Esophagus squamous epithelium (tissue), 5 donors: ENCODE results near the gene DDIAS. TPM values are rescaled to one million over a fixed set of nuclear protein-coding genes. Genes with fewer than 3 reads are reported as not detected.

Experiments used
- DNase-seq: peaks from one replicate; lab custom pipeline; 2025; lab: John Stamatoyannopoulos, UW
- H3K27ac ChIP-seq, 4 donors: fragments of 200-600 bp; sonication (generic); one replicate each; pipeline ENCODE4 v1.5.1; 2016 to 2019; ENCODE audit warnings: mild to moderate bottlenecking in 1 of 4
- H3K27me3 ChIP-seq, 4 donors: fragments of 200-600 bp; sonication (generic); 1 replicate in 3 of 4; 2 replicates in 1 of 4; pipeline versions ENCODE4 v1.5.1 to v1.6.0; 2017 to 2021; ENCODE audit warnings: antibody characterized with exemption in 1 of 4
- H3K36me3 ChIP-seq, 3 donors: fragments of 200-600 bp; sonication (generic); one replicate each; pipeline ENCODE4 v1.5.1; 2016 to 2019
- H3K4me1 ChIP-seq, 3 donors: fragments of 200-600 bp; sonication (generic); one replicate each; pipeline ENCODE4 v1.5.1; 2017 to 2019
- H3K4me3 ChIP-seq, 4 donors: fragments of 200-600 bp; sonication (generic); 1 replicate in 3 of 4; 2 replicates in 1 of 4; pipeline ENCODE4 v1.5.1; 2016 to 2019; ENCODE audit warnings: mild to moderate bottlenecking in 2 of 4, moderate library complexity in 1 of 4
- H3K9me3 ChIP-seq, 3 donors: fragments of 200-600 bp; sonication (generic); one replicate each; pipeline ENCODE4 v1.5.1; 2016 to 2019
- POLR2A ChIP-seq, 4 donors: fragments of 450-650 bp; IDR thresholded peaks; one replicate each; pipeline ENCODE4 v1.6.1; 2017; ENCODE audit warnings: antibody characterized with exemption in 4 of 4, mild to moderate bottlenecking in 4 of 4, moderate library complexity in 3 of 4
- WGBS, 2 donors: methylation state at CpG; one replicate each; pipeline ENCODE4 v1.1.5; 2018; 5-methylcytosine and 5-hydroxymethylcytosine counted together
- intact Hi-C: fragments of 100-400 bp; cut with DNase I; formaldehyde crosslinking; loops from one replicate; pipeline ENCODE4 v1.15.0; 2022
- total RNA-seq, 4 donors: library from RNA; depleted of rRNA; stranded (reverse); fragments of >200 nt; gene quantifications; one replicate each; pipeline ENCODE4 v1.1.0, GENCODE V29; 2016
- TF ChIP-seq, protein P1 (sequence below), 6 experiments: fragments of 450-650 bp in 4 of 6; fragments of 200-600 bp in 2 of 6; sonication (generic) in 2 of 6; IDR thresholded peaks; one replicate each; pipeline ENCODE4 v1.5.1; 2016 to 2019; ENCODE audit warnings: antibody characterized with exemption in 6 of 6, mild to moderate bottlenecking in 4 of 6, moderate library complexity in 4 of 6
- donor health status: DM: yes; HTN: yes; CAD: no.

DDIAS gene
- total RNA-seq, 4 donors from 2014 or later, result 2.8 to 10.9 (median 5.1) TPM

DNA sequence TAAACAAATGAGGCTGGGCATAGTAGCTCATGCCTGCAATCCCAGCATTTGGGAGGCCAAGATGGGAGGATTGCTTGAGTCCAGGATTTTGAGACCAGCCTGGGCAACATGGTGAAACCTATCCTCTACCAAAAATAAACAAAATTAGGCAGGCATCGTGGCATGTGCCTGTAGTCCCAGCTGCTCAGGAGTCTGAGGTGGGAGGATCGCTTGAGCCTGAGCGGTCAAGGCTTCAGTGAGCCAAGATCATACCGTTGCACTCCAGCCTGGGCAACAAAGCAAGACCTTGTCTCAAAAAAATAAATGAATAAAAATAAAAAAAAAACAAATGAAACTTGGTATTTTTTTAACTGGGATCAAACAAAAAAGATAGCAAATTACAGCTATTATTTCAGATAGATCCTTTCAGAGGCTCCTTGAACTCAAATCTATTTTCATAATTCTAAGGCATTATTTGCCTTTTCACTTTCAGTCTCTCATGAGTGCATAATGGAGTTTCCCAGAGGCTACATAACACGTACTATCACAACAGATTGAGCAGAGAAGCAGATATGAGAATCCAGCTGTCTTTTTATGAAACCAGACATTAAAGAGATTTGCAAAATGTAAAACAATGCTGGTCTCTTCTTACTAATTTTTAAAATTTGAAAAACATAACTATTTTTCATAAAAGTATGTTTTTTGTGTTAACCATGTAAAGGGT lies 23.1 kb downstream of the DDIAS start:
- Histone ChIP-seq H3K27me3 (no peaks in the 10 kb centered on the region), H3K4me3 (no peak overlapping the region), H3K27ac (no peak overlapping the region), H3K9me3 (no peaks in the 10 kb centered on the region), H3K4me1 (peaks cover 0 to 10% (median 0%) of the 10 kb centered on the region in 3 donors), H3K36me3 (no peaks in the 10 kb centered on the region)
- TF ChIP-seq, protein P1, sequence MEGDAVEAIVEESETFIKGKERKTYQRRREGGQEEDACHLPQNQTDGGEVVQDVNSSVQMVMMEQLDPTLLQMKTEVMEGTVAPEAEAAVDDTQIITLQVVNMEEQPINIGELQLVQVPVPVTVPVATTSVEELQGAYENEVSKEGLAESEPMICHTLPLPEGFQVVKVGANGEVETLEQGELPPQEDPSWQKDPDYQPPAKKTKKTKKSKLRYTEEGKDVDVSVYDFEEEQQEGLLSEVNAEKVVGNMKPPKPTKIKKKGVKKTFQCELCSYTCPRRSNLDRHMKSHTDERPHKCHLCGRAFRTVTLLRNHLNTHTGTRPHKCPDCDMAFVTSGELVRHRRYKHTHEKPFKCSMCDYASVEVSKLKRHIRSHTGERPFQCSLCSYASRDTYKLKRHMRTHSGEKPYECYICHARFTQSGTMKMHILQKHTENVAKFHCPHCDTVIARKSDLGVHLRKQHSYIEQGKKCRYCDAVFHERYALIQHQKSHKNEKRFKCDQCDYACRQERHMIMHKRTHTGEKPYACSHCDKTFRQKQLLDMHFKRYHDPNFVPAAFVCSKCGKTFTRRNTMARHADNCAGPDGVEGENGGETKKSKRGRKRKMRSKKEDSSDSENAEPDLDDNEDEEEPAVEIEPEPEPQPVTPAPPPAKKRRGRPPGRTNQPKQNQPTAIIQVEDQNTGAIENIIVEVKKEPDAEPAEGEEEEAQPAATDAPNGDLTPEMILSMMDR (IDR thresholded peaks at IDR 0.05), result no peak
- TF ChIP-seq POLR2A (IDR thresholded peaks at IDR 0.05), result no peak
- DNase-seq, result no peak
- intact Hi-C loops, result no loop called here
- WGBS, 2 donors, result 75 to 91% methylated on average over 5 of the region's 5 CpGs

DNA sequence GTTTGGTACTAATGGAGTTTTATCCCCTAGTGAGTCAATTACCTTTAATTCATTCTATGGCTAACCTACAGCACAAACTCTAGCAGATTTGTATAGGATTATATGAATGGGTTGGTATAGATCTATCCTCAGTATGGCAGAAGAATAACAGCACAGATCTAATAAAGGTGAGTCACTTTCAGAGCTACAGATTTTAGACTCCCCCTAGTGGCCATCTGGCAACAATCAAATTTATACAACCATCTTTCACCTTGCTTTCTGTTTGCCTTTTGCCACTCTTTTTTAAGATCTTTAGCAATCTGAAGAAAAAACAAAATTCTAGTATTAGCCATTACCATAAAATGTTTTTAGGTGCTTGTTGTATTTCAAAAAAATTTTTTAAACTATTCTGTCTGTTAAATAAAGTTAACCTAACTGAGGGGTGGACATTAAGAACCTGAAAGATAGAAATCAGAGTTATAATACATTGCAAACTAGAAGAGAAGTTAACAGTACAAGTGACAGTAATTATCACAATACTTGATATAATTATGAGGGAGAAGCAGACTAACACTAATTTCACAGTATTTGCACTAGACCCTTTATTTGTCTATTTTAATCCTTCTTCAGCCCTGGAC lies 25.8 kb downstream of the DDIAS start:
- Histone ChIP-seq H3K4me1 (no peaks in the 10 kb centered on the region), H3K4me3 (no peak overlapping the region), H3K9me3 (no peaks in the 10 kb centered on the region), H3K36me3 (no peaks in the 10 kb centered on the region), H3K27me3 (no peaks in the 10 kb centered on the region), H3K27ac (no peak overlapping the region)
- DNase-seq, result no peak
- TF ChIP-seq, protein P1 (IDR thresholded peaks at IDR 0.05), result peak; percentile 69 to 85 (median 77)
- TF ChIP-seq POLR2A (IDR thresholded peaks at IDR 0.05), result no peak
- intact Hi-C loops, result no loop called here

DNA sequence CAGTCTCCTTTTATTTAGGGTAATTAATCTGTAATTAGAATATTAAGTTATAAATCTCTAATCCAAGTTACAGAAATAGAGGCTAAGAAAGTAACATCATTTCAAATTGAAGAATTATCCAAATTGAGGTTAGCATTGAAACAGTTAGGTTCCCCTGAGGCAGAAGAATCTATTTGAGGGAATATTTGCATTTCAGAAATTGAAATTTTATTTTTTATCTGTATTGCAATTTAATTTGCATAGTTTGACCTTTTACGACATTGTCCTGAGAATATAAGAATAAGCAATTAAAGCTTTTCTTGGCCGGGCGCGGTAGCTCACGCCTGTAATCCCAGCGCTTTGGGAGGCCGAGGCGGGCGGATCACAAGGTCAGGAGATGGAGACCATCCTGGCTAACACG lies 27.6 kb downstream of the DDIAS start:
- no peak for DNase-seq
- TF ChIP-seq, protein P1 (IDR thresholded peaks at IDR 0.05), result no peak
- TF ChIP-seq POLR2A (IDR thresholded peaks at IDR 0.05), result no peak
- Histone ChIP-seq H3K4me1 (no peaks in the 10 kb centered on the region), H3K36me3 (no peaks in the 10 kb centered on the region), H3K27me3 (no peaks in the 10 kb centered on the region), H3K9me3 (no peaks in the 10 kb centered on the region), H3K27ac (no peak overlapping the region), H3K4me3 (no peak overlapping the region)
- 91 to 98% methylated on average over 9 to 10 of the region's 10 CpGs for WGBS, 2 donors
- intact Hi-C loops, result no loop called here

DNA sequence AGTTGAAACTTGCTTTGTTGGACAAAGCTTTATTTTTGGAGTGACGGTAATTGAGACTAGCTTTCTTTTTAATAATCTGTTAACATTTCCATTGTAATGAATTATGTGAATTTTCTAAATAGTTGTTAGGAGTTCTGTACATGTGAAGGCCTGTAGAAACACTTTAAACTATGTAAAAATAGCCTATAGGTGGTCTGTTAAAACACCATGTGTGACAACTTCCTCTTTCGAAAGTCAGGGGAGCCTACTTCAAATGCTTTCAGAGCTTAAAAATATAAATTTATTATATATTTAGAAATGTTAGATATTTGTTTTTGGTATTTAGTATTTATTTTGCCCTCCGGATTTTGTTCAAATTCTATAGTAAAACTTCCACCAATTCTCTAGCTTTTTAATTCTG lies 28.7 kb downstream of the DDIAS start:
- H3K27me3 ChIP-seq, result no peaks in the 10 kb centered on the region
- intact Hi-C loops, result no loop called here
- H3K27ac ChIP-seq, result no peak overlapping the region
- DNase-seq, result no peak
- TF ChIP-seq, protein P1 (IDR thresholded peaks at IDR 0.05), result no peak
- TF ChIP-seq POLR2A (IDR thresholded peaks at IDR 0.05), result no peak
- H3K4me1 ChIP-seq, result no peaks in the 10 kb centered on the region
- no peaks in the 10 kb centered on the region for H3K36me3 ChIP-seq
- no peaks in the 10 kb centered on the region for H3K9me3 ChIP-seq
- WGBS, 2 donors, result 74 to 87% methylated on average over 3 of the region's 3 CpGs
- H3K4me3 ChIP-seq, result no peak overlapping the region

DNA sequence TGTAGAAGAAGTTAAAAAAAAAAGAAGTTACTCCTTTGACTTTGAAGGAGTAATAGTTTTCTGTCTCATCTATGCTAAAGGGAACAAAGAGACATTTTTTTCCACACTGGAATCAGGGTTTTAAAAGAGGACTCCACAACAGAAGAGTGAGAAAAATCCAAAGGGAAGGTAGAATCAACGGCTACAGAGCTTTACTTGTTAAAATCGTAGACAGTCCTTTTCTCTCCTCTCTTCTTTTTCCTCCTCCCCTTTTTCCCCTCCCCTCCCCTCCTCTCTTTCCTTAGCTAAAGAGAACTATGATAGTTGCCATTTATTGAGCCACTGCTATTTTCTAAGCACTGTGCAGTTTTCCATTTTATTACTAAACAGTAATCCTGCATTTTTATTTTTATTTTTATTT lies 29.2 kb downstream of the DDIAS start:
- Histone ChIP-seq H3K9me3 (no peaks in the 10 kb centered on the region), H3K36me3 (no peaks in the 10 kb centered on the region), H3K4me3 (no peak overlapping the region), H3K27me3 (no peaks in the 10 kb centered on the region), H3K4me1 (no peaks in the 10 kb centered on the region), H3K27ac (no peak overlapping the region)
- whole genome bisulfite sequencing, 2 donors, result 71 to 72% methylated on average over 2 of the region's 2 CpGs
- intact Hi-C loops, result no loop called here
- TF ChIP-seq, protein P1 (IDR thresholded peaks at IDR 0.05), result no peak
- no peak for TF ChIP-seq POLR2A (IDR thresholded peaks at IDR 0.05)
- no peak for DNase-seq
